GM18868 (cell line): ENCODE measurements around the gene GSE1.

Experiments used
- ATAC-seq: cut with Tn5 transposase; IDR thresholded peaks from one replicate; pipeline ENCODE4 v1.9.1; 2021; ENCODE audit warnings: mild to moderate bottlenecking, moderate library complexity; ENCODE audit not compliant: unreplicated experiment

The GSE1 gene

GRCh38 chr16:85616607-85617321 is 3.6 kb downstream of the GSE1 start:
- ATAC-seq: peak; percentile 21

GRCh38 chr16:85617948-85618347 is 4.8 kb downstream of the GSE1 start:
- ATAC-seq: no peak

- ATAC-seq: no peak
Measured at GRCh38 chr16:85618521-85618920, 5.4 kb downstream of the GSE1 start.

- ATAC-seq: no peak
Measured at GRCh38 chr16:85619101-85619891, 6.2 kb downstream of the GSE1 start.

GRCh38 chr16:85620374-85620773 is 7.3 kb downstream of the GSE1 start:
- ATAC-seq: no peak

- ATAC-seq: no peak
Measured at GRCh38 chr16:85621698-85622428, 8.7 kb downstream of the GSE1 start.

GRCh38 chr16:85622683-85623082 is 9.6 kb downstream of the GSE1 start:
- ATAC-seq: no peak

GRCh38 chr16:85623250-85623649 is 10.1 kb downstream of the GSE1 start:
- ATAC-seq: no peak

- no peak for ATAC-seq
Measured at GRCh38 chr16:85623997-85624601, 11.0 kb downstream of the GSE1 start.

GRCh38 chr16:85624646-85625045 is 11.5 kb downstream of the GSE1 start:
- no peak for ATAC-seq

GRCh38 chr16:85625053-85625452 is 11.9 kb downstream of the GSE1 start:
- no peak for ATAC-seq

GRCh38 chr16:85625485-85626117 is 12.5 kb downstream of the GSE1 start:
- ATAC-seq: no peak

GRCh38 chr16:85626191-85626981 is 13.3 kb downstream of the GSE1 start:
- ATAC-seq: no peak

- ATAC-seq: no peak
Measured at GRCh38 chr16:85627089-85627488, 14.0 kb downstream of the GSE1 start.

GRCh38 chr16:85627526-85628264 is 14.6 kb downstream of the GSE1 start:
- ATAC-seq: no peak

- no peak for ATAC-seq
Measured at GRCh38 chr16:85628265-85628556, 15.1 kb downstream of the GSE1 start.

- ATAC-seq: no peak
Measured at GRCh38 chr16:85628645-85629044, 15.5 kb downstream of the GSE1 start.

GRCh38 chr16:85629326-85629725 is 16.2 kb downstream of the GSE1 start:
- no peak for ATAC-seq

GRCh38 chr16:85629853-85630252 is 16.7 kb downstream of the GSE1 start:
- ATAC-seq: no peak

- ATAC-seq: no peak
Measured at GRCh38 chr16:85631230-85631629, 18.1 kb downstream of the GSE1 start.
